ENCODE results near the gene B3GALNT2.
A peak's percentile ranks its signal among the peaks of the same experiment; 100 is the strongest.

Gene B3GALNT2

GRCh38 chr1:235513495-235514366, 9.5 kb upstream of the B3GALNT2 start:
- no peak overlapping the region for H3K4me3 Mint-ChIP-seq
- H3K36me3 Mint-ChIP-seq (ENCODE audit: low read depth) = no peaks in the 10 kb centered on the region
- H3K27me3 Mint-ChIP-seq (ENCODE audit: low read depth) = peaks cover 36% of the 10 kb centered on the region
- H3K4me1 Mint-ChIP-seq (ENCODE audit: low read depth) = peaks cover 4% of the 10 kb centered on the region
- no peak overlapping the region for H3K27ac Mint-ChIP-seq
- no peaks in the 10 kb centered on the region for H3K9me3 Mint-ChIP-seq

GRCh38 chr1:235511470-235512240, 7.4 kb upstream of the B3GALNT2 start:
- no peaks in the 10 kb centered on the region for H3K36me3 Mint-ChIP-seq (ENCODE audit: low read depth)
- no peak overlapping the region for H3K27ac Mint-ChIP-seq
- H3K27me3 Mint-ChIP-seq (ENCODE audit: low read depth) = peaks cover 37% of the 10 kb centered on the region
- H3K4me1 Mint-ChIP-seq (ENCODE audit: low read depth) = peaks cover 3% of the 10 kb centered on the region
- H3K9me3 Mint-ChIP-seq = no peaks in the 10 kb centered on the region
- no peak overlapping the region for H3K4me3 Mint-ChIP-seq

GRCh38 chr1:235510823-235511222, 6.6 kb upstream of the B3GALNT2 start:
- H3K36me3 Mint-ChIP-seq (ENCODE audit: low read depth) = no peaks in the 10 kb centered on the region
- peaks cover 6% of the 10 kb centered on the region for H3K4me1 Mint-ChIP-seq (ENCODE audit: low read depth)
- no peaks in the 10 kb centered on the region for H3K9me3 Mint-ChIP-seq
- no peak overlapping the region for H3K4me3 Mint-ChIP-seq
- H3K27me3 Mint-ChIP-seq (ENCODE audit: low read depth) = peaks cover 28% of the 10 kb centered on the region
- no peak overlapping the region for H3K27ac Mint-ChIP-seq

GRCh38 chr1:235507623-235508022, 3.4 kb upstream of the B3GALNT2 start:
- no peak overlapping the region for H3K4me3 Mint-ChIP-seq
- H3K9me3 Mint-ChIP-seq = no peaks in the 10 kb centered on the region
- peaks cover 2% of the 10 kb centered on the region for H3K36me3 Mint-ChIP-seq (ENCODE audit: low read depth)
- H3K27ac Mint-ChIP-seq = no peak overlapping the region
- H3K4me1 Mint-ChIP-seq (ENCODE audit: low read depth) = peaks cover 13% of the 10 kb centered on the region
- H3K27me3 Mint-ChIP-seq (ENCODE audit: low read depth) = peaks cover 20% of the 10 kb centered on the region

GRCh38 chr1:235504494-235505222, 406 bp upstream of the B3GALNT2 start:
- Mint-ChIP-seq H3K27ac (peak overlapping the region; percentile 92), H3K4me1 (ENCODE audit: low read depth) (peaks cover 17% of the 10 kb centered on the region), H3K4me3 (peak overlapping the region; percentile 87), H3K27me3 (ENCODE audit: low read depth) (peaks cover 11% of the 10 kb centered on the region), H3K36me3 (ENCODE audit: low read depth) (peaks cover 2% of the 10 kb centered on the region), H3K9me3 (no peaks in the 10 kb centered on the region)

- peaks cover 2% of the 10 kb centered on the region for H3K36me3 Mint-ChIP-seq (ENCODE audit: low read depth)
- peaks cover 6% of the 10 kb centered on the region for H3K27me3 Mint-ChIP-seq (ENCODE audit: low read depth)
- peaks cover 17% of the 10 kb centered on the region for H3K4me1 Mint-ChIP-seq (ENCODE audit: low read depth)
- peak overlapping the region; percentile 77 for H3K27ac Mint-ChIP-seq
- H3K4me3 Mint-ChIP-seq = peak overlapping the region; percentile 88
- no peaks in the 10 kb centered on the region for H3K9me3 Mint-ChIP-seq
These were observed 690 bp downstream of the B3GALNT2 start for GRCh38 chr1:235503403-235504121.

GRCh38 chr1:235502601-235503402, 1.4 kb downstream of the B3GALNT2 start:
- H3K4me1 Mint-ChIP-seq (ENCODE audit: low read depth) = peaks cover 17% of the 10 kb centered on the region
- H3K36me3 Mint-ChIP-seq (ENCODE audit: low read depth) = peaks cover 2% of the 10 kb centered on the region
- peak overlapping the region; percentile 77 for H3K27ac Mint-ChIP-seq
- peak overlapping the region; percentile 88 for H3K4me3 Mint-ChIP-seq
- H3K27me3 Mint-ChIP-seq (ENCODE audit: low read depth) = peaks cover 6% of the 10 kb centered on the region
- no peaks in the 10 kb centered on the region for H3K9me3 Mint-ChIP-seq

- no peaks in the 10 kb centered on the region for H3K27me3 Mint-ChIP-seq (ENCODE audit: low read depth)
- no peak overlapping the region for H3K27ac Mint-ChIP-seq
- peaks cover 13% of the 10 kb centered on the region for H3K4me1 Mint-ChIP-seq (ENCODE audit: low read depth)
- H3K36me3 Mint-ChIP-seq (ENCODE audit: low read depth) = peaks cover 2% of the 10 kb centered on the region
- H3K4me3 Mint-ChIP-seq = no peak overlapping the region
- no peaks in the 10 kb centered on the region for H3K9me3 Mint-ChIP-seq
These were observed 3.2 kb downstream of the B3GALNT2 start for GRCh38 chr1:235500971-235501540.

- Mint-ChIP-seq H3K4me1 (ENCODE audit: low read depth) (peaks cover 11% of the 10 kb centered on the region), H3K9me3 (no peaks in the 10 kb centered on the region), H3K4me3 (no peak overlapping the region), H3K36me3 (ENCODE audit: low read depth) (peaks cover 15% of the 10 kb centered on the region), H3K27me3 (ENCODE audit: low read depth) (no peaks in the 10 kb centered on the region), H3K27ac (no peak overlapping the region)
These were observed 8.7 kb downstream of the B3GALNT2 start for GRCh38 chr1:235495551-235495950.

GRCh38 chr1:235495030-235495429, 9.2 kb downstream of the B3GALNT2 start:
- Mint-ChIP-seq H3K27ac (no peak overlapping the region), H3K4me3 (no peak overlapping the region), H3K9me3 (no peaks in the 10 kb centered on the region), H3K36me3 (ENCODE audit: low read depth) (peaks cover 15% of the 10 kb centered on the region), H3K4me1 (ENCODE audit: low read depth) (peaks cover 11% of the 10 kb centered on the region), H3K27me3 (ENCODE audit: low read depth) (no peaks in the 10 kb centered on the region)

- H3K4me3 Mint-ChIP-seq = no peak overlapping the region
- no peaks in the 10 kb centered on the region for H3K27me3 Mint-ChIP-seq (ENCODE audit: low read depth)
- no peak overlapping the region for H3K27ac Mint-ChIP-seq
- peaks cover 15% of the 10 kb centered on the region for H3K36me3 Mint-ChIP-seq (ENCODE audit: low read depth)
- H3K4me1 Mint-ChIP-seq (ENCODE audit: low read depth) = peaks cover 11% of the 10 kb centered on the region
- H3K9me3 Mint-ChIP-seq = no peaks in the 10 kb centered on the region
These were observed 9.7 kb downstream of the B3GALNT2 start for GRCh38 chr1:235494531-235494930.

GRCh38 chr1:235491644-235492043, 12.6 kb downstream of the B3GALNT2 start:
- peaks cover 11% of the 10 kb centered on the region for H3K4me1 Mint-ChIP-seq (ENCODE audit: low read depth)
- H3K4me3 Mint-ChIP-seq = no peak overlapping the region
- peaks cover 18% of the 10 kb centered on the region for H3K36me3 Mint-ChIP-seq (ENCODE audit: low read depth)
- no peaks in the 10 kb centered on the region for H3K27me3 Mint-ChIP-seq (ENCODE audit: low read depth)
- no peak overlapping the region for H3K27ac Mint-ChIP-seq
- H3K9me3 Mint-ChIP-seq = no peaks in the 10 kb centered on the region

- H3K9me3 Mint-ChIP-seq = no peaks in the 10 kb centered on the region
- no peaks in the 10 kb centered on the region for H3K27me3 Mint-ChIP-seq (ENCODE audit: low read depth)
- no peaks in the 10 kb centered on the region for H3K4me1 Mint-ChIP-seq (ENCODE audit: low read depth)
- no peak overlapping the region for H3K4me3 Mint-ChIP-seq
- peaks cover 7% of the 10 kb centered on the region for H3K36me3 Mint-ChIP-seq (ENCODE audit: low read depth)
- no peak overlapping the region for H3K27ac Mint-ChIP-seq
These were observed 17.9 kb downstream of the B3GALNT2 start for GRCh38 chr1:235486321-235486720.
